Measurements from ENCODE around the gene LMX1A.

- no peak for TF ChIP-seq CTCF (IDR thresholded peaks at IDR 0.05)
- TF ChIP-seq POLR2AphosphoS5 (IDR thresholded peaks at IDR 0.05; ENCODE audit: insufficient read depth in 1 of 2, low read depth in 1 of 2): no peak
- TF ChIP-seq POLR2A (IDR thresholded peaks at IDR 0.05): no peak
Observed at GRCh38 chr1:165387505-165387904, 31.0 kb upstream of the LMX1A start.
